Astrocyte of the hippocampus (primary cell): ENCODE measurements around the gene TAF8.
"Not testable (repeated sequence)": the region's sequence is repeated elsewhere in the genome, so short reads cannot be mapped to it uniquely, and the experiment has no call there.

Experiments used
- DNase-seq: peaks from one replicate; pipeline ENCODE4 v3.0.0; 2011; ENCODE audit warnings: low read depth, low spot score

Gene TAF8, protein sequence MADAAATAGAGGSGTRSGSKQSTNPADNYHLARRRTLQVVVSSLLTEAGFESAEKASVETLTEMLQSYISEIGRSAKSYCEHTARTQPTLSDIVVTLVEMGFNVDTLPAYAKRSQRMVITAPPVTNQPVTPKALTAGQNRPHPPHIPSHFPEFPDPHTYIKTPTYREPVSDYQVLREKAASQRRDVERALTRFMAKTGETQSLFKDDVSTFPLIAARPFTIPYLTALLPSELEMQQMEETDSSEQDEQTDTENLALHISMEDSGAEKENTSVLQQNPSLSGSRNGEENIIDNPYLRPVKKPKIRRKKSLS

DNA sequence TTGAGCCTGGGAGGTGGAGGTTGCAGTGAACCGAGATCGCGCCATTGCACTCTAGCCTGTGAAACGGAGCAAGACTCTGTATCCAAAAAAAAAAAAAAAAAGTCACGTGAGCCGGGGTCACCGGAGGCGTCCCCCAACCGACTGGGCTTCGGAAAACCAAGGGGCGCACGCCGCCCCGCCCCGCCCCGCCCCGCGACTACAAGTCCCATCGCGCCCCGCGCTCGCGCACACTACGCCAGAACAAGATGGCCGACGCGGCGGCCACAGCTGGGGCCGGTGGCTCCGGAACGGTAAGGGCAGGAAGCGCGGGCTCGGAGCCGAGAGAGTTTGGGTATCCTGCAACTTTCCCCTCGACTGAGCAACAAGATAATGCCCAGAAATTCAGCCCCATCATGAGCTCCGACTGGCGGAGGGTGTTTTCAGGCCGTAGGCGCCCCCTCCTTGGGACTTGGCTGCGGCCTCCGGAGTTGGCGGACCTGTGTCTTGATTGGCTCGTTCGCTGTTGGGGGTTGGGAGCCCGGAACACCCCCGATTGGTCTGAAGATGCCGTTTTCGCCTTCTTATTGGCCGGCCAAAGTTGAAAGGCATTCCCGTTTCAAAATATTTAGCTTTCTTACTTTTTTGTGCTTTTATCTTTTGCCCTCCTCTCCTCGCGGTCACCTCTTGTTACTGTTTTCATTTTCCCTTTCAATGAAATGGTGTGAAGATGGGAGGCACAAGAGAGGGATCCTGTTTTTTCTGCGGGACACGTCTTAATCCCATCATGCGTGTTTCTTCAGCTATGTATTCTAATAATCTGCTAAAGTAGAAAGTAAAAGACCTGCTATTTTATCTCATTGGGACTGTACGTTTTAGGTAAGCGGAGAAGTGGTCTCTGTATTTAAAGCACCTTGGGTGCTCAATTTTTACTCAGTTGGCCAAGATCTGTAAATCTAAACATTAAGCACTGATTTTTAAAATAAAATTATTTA, at the start of gene TAF8:
Gene TAF8, plus strand, starts transcription at position 228 of the 971 bp plus-strand sequence. Its CDS starts 18 bp downstream, at position 246.
- DNase-seq, result peak; percentile 97

DNA sequence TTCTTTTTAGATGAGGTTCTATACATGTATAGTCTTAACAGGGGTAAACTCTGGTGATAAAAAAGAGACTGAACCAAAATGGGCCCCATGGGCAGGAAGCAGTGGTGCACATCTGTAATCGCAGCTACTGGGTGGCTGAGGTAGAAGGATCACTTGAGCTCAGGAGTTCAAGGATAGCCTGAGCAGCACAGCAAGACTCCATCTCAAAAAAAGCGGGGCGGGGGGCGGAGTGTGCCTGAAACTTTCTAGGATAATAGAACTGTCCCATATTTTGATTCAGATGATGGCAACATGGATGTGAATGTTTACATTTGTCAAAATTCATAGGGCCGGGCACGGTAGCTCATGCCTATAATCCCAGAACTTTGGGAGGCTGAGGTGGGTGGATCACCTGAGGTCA, 48.8 kb upstream of the TAF8 start:
- no peak for DNase-seq

DNA sequence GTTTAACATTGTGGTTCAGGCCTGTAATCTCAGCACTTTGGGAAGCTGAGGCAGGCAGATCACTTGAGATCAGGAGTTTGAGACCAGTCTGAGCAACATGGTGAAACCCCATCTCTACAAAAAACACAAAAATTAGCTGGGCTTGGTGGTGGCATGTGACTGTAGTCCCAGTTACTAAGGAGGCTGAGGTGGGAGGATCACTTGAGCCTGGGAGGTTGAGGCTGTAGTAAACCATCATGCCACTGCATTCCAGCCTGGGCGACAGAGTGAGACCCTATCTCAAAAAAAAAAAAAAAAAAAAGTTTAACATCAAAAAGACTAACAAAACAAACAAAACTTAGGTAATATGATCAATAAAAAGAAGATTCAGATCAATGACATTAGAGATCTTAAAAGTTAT, 46.7 kb upstream of the TAF8 start:
- DNase-seq, result not testable (repeated sequence)

DNA sequence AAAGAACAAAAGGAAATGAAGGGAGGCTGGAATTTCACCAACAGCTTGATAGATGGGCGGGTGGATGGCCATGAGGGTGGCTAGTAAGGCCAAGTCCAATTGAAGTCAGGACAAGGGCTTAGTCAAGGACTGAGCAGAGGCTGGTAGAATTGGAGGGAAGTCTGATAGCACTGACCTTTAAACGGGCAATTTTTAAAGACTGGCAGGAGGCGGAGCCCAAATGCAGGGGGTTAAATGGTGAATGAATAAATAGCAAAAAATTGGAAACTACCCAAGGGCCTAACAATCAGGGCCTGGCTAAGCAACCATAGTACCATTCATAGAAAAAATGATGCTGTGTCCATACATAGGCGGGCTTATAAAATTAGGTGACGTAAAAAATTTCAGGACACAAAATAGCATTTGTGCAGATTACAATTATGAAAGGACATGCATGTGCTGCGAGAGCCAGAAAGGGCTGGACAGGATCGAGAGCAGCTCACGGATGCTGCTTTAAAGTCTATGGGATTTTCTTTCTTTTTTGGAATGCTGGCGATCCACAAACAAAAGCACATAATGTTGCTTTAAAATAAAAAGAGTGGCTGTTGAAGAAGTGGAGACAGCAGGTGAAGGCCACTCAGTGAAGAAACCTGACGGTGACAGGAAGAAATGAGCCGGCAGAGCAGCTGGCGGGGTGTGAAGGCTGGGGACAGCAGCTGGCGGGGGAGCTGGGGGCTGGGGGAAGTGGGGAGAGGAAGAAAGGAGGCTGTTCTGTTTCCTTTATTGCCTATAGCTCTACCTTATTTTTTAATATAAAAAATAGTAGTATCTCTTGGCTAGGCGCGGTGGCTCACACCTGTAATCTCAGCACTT, 42.8 kb upstream of the TAF8 start:
- no peak for DNase-seq

DNA sequence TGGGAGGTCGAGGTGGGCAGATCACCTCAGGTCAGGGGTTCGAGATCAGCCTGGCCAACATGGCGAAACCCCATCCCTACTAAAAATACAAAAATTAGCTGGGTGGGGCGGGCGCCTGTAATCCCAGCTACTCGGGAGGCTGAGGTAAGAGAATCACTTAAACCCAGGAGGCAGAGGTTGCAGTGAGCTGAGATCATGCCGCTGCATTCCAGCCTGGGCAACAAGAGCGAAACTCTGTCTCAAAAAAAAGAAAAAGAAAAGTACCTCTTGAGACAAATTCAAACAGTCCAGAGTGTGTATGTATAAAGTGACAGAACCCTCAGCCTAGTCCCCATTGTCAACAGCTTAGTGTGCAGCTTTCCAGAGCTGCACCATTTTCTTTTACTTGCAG, 42.2 kb upstream of the TAF8 start:
- not testable (repeated sequence) for DNase-seq

DNA sequence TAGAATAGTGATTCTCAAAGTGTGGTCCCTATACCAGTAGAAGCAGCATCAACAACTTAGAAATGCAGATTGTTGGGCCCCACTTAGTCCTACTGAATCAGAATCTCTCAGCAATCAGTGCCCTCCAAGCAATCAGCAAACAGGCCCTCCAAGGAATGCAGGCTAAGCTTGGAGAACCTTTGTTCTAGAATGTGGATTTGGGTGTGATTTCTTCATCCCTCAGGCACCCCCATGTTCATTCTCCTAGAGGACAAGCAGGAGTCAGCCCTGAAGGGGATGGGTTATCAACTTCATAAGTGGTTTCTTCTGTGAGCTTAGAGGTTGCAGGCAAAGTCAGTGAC, 40.5 kb upstream of the TAF8 start:
- no peak for DNase-seq

DNA sequence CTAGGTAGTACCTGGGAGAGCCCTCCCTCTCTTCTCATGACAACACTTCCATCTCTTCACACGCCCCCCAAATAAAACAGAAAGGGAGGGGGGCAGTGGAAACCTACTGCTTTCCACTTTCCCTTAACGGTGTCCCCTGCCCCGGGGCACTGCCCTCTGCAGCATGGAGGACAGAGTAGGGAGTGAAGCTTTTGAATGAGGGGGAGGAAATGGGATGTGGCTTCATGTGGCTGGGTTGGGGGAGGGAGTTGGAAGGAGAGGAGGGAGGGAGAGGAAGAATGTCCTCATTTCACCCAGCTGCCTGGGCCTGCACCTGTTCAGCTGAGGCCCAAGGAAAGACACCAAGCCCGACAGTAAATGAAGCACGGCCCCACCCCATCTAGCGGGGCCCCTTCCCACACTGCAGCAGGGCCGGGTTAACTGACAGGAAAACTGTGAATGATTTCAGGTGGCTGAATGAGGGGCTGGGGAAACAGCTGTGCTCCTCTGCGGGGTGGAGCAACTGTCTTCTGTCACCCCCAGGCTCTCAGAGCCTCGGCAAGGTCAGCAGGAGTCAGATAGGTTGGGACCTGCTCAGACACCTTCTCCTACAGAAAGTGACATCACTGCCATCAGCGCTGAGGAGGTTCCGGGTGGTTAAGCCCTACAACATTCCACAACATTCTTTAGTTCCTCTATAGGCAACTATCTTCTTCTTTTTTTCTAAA, 40.0 kb upstream of the TAF8 start:
- DNase-seq, result no peak

DNA sequence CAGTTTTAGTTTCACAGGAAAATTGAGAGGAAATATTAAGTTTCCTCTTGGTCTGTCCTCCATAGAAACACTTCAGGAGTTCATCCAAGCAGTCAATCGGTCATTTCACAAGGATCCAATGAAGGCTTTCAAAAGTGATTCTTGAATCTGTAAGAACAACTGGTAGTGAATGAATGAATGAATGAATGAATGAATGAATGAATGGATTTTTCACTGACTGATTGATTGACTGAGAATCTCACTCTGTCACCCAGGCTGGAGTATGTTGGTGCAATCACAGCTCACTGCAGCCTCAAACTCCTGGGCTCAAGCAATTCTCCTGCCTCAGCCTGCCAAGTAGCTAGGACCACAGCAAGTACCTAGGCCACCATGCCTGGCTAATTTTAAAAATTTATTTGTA, 39.4 kb upstream of the TAF8 start:
- no peak for DNase-seq

DNA sequence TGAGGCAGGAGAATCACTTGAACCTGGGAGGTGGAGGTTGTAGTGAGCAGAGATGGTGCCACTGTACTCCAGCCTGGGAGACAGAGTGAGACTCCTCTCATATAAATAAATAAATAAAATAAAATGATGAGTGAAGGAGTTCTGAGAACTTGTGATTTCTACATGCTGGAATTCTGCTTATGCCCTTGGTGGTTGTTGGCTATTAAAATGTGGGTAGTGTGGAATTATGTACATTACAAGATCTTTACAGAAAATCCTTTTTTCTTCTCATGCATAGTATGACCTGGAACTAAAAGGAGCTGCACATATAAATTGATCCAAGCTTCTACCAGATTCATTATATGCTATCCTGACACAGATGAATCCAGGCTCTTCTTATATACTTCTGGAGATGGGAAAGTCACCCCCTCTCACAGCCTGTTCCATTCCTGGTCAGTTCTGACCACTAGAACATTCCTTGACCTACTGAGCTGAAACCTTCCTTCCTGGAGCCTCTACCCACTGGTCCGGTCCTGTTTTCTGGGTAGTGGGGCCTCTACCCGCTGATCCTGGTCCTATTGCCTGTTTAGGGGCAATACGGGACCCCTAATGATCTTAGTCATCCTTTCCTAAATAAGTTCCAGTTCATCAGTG, 37.7 kb upstream of the TAF8 start:
- DNase-seq, result peak; percentile 59

DNA sequence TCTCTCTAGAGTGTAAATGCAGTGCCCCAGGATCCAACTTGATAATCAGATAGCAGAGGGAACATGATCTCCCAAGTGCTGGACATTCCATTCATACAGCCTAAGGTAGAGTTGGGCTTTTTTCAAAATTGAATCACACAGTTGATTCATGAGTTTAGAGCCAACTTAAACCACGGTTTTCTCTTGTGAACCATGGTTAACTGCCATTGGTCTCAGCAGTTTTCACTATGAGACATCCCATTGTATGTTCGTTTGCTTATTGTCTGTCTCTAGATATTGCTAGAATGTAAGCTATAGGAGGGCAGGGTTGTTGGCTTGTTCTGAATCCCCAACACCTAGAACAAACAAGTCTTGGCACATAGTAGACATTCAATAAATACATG, 37.2 kb upstream of the TAF8 start:
- peak; percentile 67 for DNase-seq

DNA sequence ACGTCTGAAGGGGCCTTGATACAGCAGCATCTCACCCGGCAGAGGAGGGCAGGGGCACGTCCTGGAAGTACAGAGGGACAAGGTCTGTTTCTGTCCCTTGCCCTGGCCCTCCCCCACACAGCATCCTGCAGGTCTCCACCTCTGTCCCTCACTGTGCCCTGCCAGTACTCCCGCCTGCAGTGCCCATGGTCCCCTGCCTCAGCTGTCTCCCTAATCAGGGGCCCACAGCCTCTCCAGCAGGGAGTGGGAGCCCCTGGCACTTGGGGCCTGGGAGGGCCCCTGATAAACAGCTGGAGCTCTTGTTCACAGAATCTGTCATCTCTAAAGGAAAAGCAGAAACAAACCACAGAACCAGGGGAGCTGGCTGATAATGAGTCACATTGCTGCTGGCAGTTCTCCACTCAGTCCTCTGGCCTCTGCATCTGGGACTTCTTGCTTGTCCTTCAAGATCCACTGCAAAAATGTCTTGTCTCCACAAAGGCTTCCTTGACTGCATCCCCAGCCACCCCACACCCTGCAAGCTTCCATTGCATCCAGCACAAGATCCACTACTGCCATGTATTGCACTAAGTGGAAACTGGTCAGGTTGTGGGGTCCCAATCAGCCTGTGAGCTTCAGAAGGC, 33.2 kb upstream of the TAF8 start:
- DNase-seq, result peak; percentile 82

DNA sequence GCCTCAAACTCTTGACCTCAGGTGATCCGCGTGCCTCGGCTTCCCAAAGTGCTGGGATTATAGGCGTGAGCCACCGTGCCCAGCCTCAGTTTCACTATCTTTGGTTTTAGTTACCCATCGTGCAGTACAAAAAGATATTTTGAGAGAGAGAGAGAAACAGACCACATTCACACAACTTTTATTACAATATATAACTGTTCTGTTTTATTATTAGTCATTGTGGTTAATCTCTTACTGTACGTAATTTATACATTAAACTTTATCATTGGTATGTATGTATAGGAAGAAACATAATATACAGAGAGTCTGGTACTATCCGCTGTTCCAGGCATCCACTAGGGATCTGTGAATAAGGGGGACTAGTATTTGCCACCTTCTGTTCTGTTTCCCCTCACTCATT, 29.4 kb upstream of the TAF8 start:
- DNase-seq, result no peak

DNA sequence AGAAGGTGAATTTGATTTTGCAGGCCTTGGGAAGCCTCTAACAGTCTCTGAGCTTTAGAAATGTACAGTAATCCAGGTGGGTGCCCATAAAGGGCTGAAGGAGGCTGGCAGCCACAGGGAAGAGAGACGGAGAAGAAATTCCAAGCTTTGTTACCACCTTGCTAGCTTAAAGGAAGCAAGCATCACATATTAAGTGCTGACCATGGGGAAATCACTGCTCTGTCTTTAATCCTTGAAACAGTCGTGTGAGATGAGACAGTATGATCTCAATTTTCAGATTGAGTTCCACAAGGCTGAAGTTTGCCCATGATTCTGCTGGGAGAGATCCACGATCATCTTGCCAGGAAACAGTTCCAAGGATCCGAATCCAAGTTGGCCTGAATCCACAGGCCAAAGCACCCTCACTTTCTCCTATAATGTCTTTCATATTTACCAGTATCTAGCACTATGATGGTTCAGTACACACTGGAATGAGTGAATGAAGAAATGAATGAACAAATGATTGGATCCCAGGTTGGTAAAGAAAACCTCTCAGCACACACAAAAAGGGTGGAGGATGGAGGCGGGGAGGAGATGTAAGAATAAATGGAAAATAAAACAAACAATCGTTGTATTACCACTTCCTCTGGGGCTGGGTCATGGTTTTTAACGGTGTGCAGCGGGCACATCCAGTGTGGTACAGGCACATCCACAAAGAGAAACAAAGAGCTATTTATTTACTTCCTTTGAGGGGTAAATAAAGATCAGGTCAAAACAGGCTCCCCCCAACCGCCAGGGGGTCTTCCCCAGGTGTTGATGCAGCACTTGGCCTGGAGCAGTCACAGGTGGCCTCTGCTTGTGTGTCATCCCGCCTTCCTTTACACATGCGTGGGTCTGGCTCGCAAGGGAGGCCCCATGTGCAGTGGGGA, 28.2 kb upstream of the TAF8 start:
- DNase-seq, result no peak

DNA sequence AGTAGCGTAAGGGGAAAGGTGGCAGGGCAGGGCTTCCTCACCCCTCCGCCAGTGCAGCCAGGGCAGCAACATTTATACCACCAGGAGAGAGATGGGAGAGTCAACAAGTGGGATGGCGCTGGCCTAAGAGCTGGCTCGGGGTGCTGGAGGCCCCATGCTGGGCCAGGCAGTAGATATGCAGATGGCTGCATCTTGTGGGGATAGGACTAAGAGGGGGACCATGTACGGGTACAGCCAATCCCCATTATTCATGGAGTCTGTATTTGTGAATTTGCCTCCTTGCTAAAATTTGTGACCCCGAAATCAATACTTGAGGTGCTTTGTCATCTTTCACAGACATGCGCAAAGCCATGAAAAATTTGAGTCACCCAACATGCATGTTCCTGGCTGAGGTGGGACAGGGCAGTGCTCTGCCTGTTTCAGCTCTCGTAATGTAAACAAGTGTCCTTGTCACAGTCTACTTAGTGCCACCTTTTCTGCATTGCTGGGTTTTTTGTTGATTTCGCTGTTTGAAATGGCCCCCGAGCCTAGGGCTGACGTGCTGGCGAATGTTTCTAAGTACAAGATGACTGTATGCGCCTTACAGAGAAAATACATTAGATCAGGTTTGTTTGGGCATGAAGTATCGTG, 27.5 kb upstream of the TAF8 start:
- DNase-seq, result no peak

DNA sequence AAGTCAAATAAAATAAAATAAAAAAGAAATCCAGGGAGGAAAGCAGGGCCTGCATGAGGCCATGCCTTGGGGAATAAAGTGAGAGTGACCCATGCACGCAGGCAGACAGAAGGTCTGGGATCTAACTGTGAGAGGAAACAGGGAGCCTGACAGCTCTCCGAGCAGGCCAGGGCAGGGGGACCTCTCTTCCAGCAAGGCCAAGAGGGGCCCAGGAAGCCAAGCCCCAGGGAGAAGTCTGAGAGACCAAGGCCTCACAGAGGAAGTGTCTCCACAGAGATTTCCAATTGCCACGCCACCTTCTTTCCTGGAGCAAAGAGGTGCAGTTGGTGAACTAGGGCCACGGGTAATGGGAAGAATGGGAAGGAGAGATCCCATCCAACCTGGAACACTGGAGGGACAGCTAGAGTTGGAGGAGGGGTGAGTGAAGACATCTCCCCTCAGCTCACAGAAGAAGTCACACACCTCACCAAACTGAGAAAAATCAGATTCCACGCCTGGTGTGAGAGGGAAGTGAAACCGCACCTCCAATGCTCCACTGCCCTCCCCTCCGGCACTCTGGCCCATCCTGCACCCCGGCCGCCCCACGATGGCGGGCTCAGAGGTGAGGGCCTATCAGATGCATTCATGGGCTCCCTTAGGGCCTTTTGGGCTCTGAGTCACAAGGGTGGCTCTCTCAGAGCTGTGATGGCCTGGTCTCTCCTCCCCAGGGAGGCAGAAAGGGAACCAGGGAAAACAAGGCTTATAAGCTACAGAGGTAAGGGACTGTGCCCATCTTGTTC, 25.1 kb upstream of the TAF8 start:
- no peak for DNase-seq

DNA sequence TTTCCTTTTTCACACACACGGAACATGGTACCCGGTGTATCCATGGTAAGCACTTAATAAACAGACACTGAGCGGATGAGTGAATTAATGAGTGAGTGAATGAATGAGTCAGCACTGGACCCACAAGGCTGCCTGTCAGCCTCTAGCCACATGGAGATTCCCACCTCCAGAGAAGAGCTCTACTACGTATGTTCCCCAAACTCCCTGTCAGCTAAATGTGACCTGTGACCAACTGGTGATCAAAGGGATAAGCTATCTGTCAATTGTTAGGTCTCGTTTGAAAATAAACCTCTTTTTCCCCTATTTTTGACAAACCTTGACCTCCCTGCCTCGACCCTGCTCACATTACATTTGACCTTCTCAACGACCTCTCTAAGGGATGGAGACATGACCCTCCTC, 24.5 kb upstream of the TAF8 start:
- DNase-seq, result no peak

DNA sequence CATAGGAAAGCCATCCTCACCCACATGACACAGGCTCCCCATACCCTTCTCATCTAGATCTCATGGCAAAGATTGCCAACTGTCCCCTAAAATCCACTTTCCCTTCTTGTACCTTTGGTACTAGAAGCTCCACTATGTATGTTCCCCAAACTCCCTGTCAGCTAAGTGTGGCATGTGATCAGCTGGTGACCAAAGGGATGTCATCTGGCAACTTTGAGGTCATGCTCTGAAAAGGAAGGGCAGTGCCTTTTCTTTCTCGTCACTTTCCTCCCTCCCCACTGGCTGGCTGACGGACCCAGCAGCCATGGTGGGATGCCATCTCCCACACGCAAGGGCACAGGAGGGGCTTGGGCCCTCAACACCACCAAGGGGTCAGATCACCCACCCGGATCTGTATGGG, 23.8 kb upstream of the TAF8 start:
- no peak for DNase-seq
